Fibroblast of peridontal ligament (primary cell): Measurements from ENCODE around the gene IMPA2.
"Not testable (repeated sequence)": the region's sequence is repeated elsewhere in the genome, so short reads cannot be mapped to it uniquely, and the experiment has no call there.

Source experiments
- DNase-seq: peaks from one replicate; pipeline ENCODE4 v3.0.0-alpha.2; 2010; ENCODE audit errors: extremely low read depth

IMPA2 gene

DNA sequence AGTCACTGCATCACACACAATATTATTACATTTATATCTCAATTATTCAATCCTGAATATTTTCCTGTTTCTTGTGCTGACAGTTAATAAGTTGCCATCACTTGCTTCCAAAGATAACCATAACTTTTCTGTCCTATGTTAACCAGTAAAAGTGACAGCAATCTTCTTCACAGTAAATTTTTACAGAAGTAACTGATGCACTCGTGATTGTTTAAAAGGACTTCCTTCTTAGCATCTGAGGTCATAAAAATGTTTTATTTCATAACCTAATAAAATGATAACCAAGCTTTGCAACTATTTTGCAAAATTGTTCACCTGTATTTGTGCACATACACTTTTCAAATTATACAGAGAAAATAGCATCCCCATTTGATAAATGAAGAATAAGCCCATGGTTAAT, 91.7 kb downstream of the IMPA2 start:
- DNase-seq: no peak

DNA sequence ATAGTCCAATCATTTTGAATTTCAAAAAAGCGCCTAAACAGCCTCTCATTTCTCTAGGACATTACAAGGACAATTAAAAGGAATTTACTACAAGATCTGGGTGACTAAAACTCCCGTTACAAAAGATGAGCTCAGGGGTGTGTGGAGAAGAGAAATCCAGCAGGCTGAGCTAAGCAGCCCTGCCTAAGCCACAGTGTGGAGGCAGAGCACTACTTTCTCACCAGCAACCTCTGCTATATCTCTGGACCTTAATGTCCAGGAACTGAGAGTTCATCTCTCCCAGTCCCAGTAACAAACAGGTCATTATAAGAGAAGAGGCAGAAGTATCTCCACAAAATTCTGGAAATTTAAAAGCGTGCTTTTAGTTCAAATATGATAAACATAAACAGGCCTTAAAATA, 93.4 kb downstream of the IMPA2 start:
- DNase-seq: peak; percentile 12

DNA sequence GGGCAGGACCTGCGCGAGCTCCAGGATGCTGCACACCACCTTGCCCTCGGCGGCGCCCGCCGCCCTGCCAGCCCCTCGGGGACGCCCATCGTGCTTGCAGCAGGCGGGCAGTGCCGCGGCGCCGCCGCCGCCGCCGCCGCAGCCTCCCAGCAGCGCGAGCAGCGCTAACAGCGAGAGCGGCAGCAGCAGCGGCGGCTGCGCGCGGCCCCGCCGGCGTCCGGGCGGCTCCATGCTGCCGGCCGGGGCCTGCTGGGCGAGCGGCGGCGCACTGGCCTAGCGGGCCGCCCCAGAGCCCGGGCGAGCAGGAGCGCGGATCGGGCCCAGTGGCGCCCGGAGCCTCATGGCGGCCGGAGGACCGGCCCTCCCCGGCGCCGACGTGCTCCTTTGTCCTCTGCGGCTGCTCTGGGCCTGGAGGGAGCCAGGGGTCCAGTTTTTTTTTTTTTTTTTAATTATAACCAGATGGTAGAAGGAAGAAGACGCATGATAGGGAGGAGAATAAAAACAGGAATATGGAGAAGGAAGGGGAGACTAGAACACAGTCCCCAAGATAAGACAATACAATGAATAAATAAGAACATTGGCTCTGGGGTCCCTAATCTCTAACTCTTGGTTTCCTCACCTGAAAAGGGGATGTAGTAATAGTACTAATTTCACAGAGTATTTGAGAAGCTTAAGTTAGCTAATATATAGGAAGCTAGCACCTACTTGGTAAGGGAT, 95.3 kb downstream of the IMPA2 start:
- no peak for DNase-seq

DNA sequence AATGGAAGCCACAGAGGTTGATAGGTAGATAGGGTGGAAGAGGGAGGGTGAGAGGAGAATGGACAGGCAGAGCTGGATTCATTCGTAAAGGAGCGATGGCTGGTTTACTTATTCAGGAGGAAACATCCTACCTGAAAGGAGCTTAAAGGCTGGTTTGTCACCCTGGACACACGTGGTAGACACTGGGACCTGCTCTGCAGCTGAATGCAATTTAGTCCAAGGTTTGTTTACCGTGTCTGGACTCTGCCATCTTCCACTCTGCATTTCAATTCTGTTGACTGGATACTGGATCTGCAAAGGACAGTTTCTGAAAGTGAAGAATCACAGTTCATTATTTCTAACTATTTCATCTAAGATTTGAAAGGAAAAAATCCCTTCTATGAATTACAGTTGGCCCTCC, 96.7 kb downstream of the IMPA2 start:
- not testable (repeated sequence) for DNase-seq

DNA sequence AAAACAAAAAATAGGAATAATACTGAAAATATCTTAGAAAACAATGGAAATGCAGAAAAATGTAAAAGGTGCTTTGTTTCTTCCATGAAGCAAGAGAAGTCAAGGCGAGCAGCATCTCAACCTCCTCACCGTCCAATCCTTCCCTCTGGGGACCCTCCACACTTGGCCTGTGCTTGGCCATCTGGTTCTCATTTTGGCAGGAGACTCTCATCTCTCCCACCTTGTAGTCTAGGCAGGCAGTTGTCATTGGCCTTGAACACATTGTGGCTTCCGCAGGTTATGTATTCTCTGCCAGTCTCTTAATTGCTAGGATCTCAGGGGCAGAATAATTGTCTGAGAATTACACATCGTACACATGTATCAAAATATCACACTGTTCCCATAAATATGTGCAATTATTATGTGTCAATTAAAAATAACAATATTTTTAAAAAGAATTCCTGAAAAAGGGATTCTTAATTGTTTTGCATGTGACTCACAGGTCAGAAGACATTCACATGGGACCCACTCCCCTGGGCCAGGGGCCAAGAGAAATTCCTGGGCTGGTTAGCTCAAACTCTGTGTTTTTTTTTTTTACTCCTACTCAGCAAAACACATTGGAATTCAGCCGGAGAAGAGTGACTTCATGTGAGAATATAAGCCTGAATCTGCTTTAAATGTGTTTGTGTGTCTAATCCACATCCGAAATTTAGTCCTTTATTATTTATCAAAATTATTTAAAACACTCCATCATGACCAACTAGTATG, 98.4 kb downstream of the IMPA2 start:
- peak; percentile 32 for DNase-seq
